ENCODE measurements around the gene ROS1. TPM values are rescaled to one million over a fixed set of nuclear protein-coding genes. Genes with fewer than 3 reads are reported as not detected.

Gene ROS1
- total and polyA plus RNA-seq, 2 donors (not counting 1 experiment from before 2014, with no cell fraction given) = under 0.01 to 0.01 TPM

- H3K36me3 ChIP-seq (ENCODE audit: control insufficient read depth, insufficient read depth, low read length) = no peaks in the 10 kb centered on the region
- no peak overlapping the region for H3K9ac ChIP-seq (ENCODE audit: insufficient read depth, low read length)
- H3K79me2 ChIP-seq (ENCODE audit: control insufficient read depth, insufficient read depth, low read length) = no peaks in the 10 kb centered on the region
- no peak overlapping the region for H3K27ac ChIP-seq (ENCODE audit: insufficient read depth, low read length)
- no peaks in the 10 kb centered on the region for H3K4me1 ChIP-seq (ENCODE audit: control insufficient read depth, extremely low read depth, insufficient read depth, low read length)
- no peak for DNase-seq (ENCODE audit: low read depth in 2 of 2)
- no peaks in the 10 kb centered on the region for H3K27me3 ChIP-seq (ENCODE audit: control insufficient read depth, insufficient read depth, low read length)
- no peak for TF ChIP-seq EZH2 (IDR thresholded peaks at IDR 0.05; ENCODE audit: low read length, missing control alignments)
- no peak for TF ChIP-seq CTCF (conservative IDR thresholded peaks at IDR 0.05 in 1 of 2, IDR thresholded peaks at IDR 0.05 in 1 of 2; ENCODE audit: low read depth in 1 of 2, low read length in 2 of 2)
- H3K9me3 ChIP-seq (ENCODE audit: control insufficient read depth, insufficient read depth, low read depth, low read length) = no peaks in the 10 kb centered on the region
- H4K20me1 ChIP-seq (ENCODE audit: control insufficient read depth, extremely low read depth, insufficient read depth, low read length) = no peaks in the 10 kb centered on the region
- no peak overlapping the region for H3K4me2 ChIP-seq (ENCODE audit: extremely low read depth, insufficient read depth, low read length)
- H2AFZ ChIP-seq (ENCODE audit: low read length) = no peak overlapping the region
- no peak overlapping the region for H3K4me3 ChIP-seq (replicated peaks in 1 of 4; ENCODE audit: control extremely low read depth in 1 of 4, insufficient read depth in 1 of 4, low read depth in 3 of 4, low read length in 4 of 4)
Measured at GRCh38 chr6:117359581-117359980, 66.2 kb downstream of the ROS1 start.

- Histone ChIP-seq H3K4me3 (replicated peaks in 1 of 4; ENCODE audit: control extremely low read depth in 1 of 4, insufficient read depth in 1 of 4, low read depth in 3 of 4, low read length in 4 of 4) (no peak overlapping the region), H4K20me1 (ENCODE audit: control insufficient read depth, extremely low read depth, insufficient read depth, low read length) (no peaks in the 10 kb centered on the region), H3K27ac (ENCODE audit: insufficient read depth, low read length) (no peak overlapping the region), H3K4me1 (ENCODE audit: control insufficient read depth, extremely low read depth, insufficient read depth, low read length) (no peaks in the 10 kb centered on the region), H3K9ac (ENCODE audit: insufficient read depth, low read length) (no peak overlapping the region), H3K79me2 (ENCODE audit: control insufficient read depth, insufficient read depth, low read length) (no peaks in the 10 kb centered on the region), H3K9me3 (ENCODE audit: control insufficient read depth, insufficient read depth, low read depth, low read length) (no peaks in the 10 kb centered on the region), H3K4me2 (ENCODE audit: extremely low read depth, insufficient read depth, low read length) (no peak overlapping the region), H3K27me3 (ENCODE audit: control insufficient read depth, insufficient read depth, low read length) (no peaks in the 10 kb centered on the region), H3K36me3 (ENCODE audit: control insufficient read depth, insufficient read depth, low read length) (no peaks in the 10 kb centered on the region), H2AFZ (ENCODE audit: low read length) (no peak overlapping the region)
- DNase-seq (ENCODE audit: low read depth in 2 of 2) = no peak
- TF ChIP-seq EZH2 (IDR thresholded peaks at IDR 0.05; ENCODE audit: low read length, missing control alignments) (no peak), CTCF (conservative IDR thresholded peaks at IDR 0.05 in 1 of 2, IDR thresholded peaks at IDR 0.05 in 1 of 2; ENCODE audit: low read depth in 1 of 2, low read length in 2 of 2) (no peak)
Measured at GRCh38 chr6:117354671-117355070, 71.1 kb downstream of the ROS1 start.

- Histone ChIP-seq H3K4me3 (replicated peaks in 1 of 4; ENCODE audit: control extremely low read depth in 1 of 4, insufficient read depth in 1 of 4, low read depth in 3 of 4, low read length in 4 of 4) (no peak overlapping the region), H3K9ac (ENCODE audit: insufficient read depth, low read length) (no peak overlapping the region), H2AFZ (ENCODE audit: low read length) (no peak overlapping the region), H3K9me3 (ENCODE audit: control insufficient read depth, insufficient read depth, low read depth, low read length) (no peaks in the 10 kb centered on the region), H3K4me2 (ENCODE audit: extremely low read depth, insufficient read depth, low read length) (no peak overlapping the region), H3K36me3 (ENCODE audit: control insufficient read depth, insufficient read depth, low read length) (no peaks in the 10 kb centered on the region), H3K27ac (ENCODE audit: insufficient read depth, low read length) (no peak overlapping the region), H4K20me1 (ENCODE audit: control insufficient read depth, extremely low read depth, insufficient read depth, low read length) (no peaks in the 10 kb centered on the region), H3K27me3 (ENCODE audit: control insufficient read depth, insufficient read depth, low read length) (no peaks in the 10 kb centered on the region), H3K79me2 (ENCODE audit: control insufficient read depth, insufficient read depth, low read length) (no peaks in the 10 kb centered on the region), H3K4me1 (ENCODE audit: control insufficient read depth, extremely low read depth, insufficient read depth, low read length) (no peaks in the 10 kb centered on the region)
- peak; percentile 27 to 33 for DNase-seq (ENCODE audit: low read depth in 2 of 2)
- no peak for TF ChIP-seq EZH2 (IDR thresholded peaks at IDR 0.05; ENCODE audit: low read length, missing control alignments)
- peak; percentile 36 to 58 for TF ChIP-seq CTCF (conservative IDR thresholded peaks at IDR 0.05 in 1 of 2, IDR thresholded peaks at IDR 0.05 in 1 of 2; ENCODE audit: low read depth in 1 of 2, low read length in 2 of 2)
Measured at GRCh38 chr6:117352466-117353081, 73.2 kb downstream of the ROS1 start.
